Subcutaneous adipose tissue (tissue), 4 donors: Measurements from ENCODE around the gene EEFSEC. TPM values are rescaled to one million over a fixed set of nuclear protein-coding genes. Genes with fewer than 3 reads are reported as not detected.

Experiments used
- total RNA-seq, 4 donors: library from RNA; depleted of rRNA; stranded (reverse); fragments of >200 nt; gene quantifications; one replicate each; pipeline ENCODE4 v1.1.0, GENCODE V29; 2016
- TF ChIP-seq, protein P1 (sequence below): fragments of 450-650 bp; IDR thresholded peaks from one replicate; pipeline ENCODE4 v1.5.1; 2016; ENCODE audit warnings: low read depth, mild to moderate bottlenecking, control low read depth, antibody characterized with exemption, moderate library complexity

EEFSEC gene
- total RNA-seq, 4 donors from 2014 or later, result 13.7 to 26.9 (median 17.4) TPM

DNA sequence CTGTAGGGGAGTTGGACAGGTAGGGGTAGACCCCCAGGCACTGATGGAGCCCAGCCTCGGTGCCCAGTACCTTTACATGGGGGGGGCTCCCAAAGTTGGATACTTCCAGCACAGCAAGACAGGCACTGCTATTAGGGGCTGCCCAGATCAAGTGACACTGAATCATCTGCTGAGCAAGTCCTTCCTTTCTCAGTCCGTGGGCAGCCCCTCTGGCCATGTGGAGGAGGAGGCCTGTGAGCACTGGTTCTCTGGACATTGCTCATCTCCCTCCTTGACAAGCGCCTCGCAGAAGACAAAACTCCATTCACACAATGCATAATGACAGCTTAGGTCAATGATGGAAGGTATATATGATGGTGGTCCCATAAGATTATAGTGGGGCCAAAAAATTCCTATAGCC lies 35.7 kb downstream of the EEFSEC start:
- TF ChIP-seq, protein P1, sequence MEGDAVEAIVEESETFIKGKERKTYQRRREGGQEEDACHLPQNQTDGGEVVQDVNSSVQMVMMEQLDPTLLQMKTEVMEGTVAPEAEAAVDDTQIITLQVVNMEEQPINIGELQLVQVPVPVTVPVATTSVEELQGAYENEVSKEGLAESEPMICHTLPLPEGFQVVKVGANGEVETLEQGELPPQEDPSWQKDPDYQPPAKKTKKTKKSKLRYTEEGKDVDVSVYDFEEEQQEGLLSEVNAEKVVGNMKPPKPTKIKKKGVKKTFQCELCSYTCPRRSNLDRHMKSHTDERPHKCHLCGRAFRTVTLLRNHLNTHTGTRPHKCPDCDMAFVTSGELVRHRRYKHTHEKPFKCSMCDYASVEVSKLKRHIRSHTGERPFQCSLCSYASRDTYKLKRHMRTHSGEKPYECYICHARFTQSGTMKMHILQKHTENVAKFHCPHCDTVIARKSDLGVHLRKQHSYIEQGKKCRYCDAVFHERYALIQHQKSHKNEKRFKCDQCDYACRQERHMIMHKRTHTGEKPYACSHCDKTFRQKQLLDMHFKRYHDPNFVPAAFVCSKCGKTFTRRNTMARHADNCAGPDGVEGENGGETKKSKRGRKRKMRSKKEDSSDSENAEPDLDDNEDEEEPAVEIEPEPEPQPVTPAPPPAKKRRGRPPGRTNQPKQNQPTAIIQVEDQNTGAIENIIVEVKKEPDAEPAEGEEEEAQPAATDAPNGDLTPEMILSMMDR, result no peak

DNA sequence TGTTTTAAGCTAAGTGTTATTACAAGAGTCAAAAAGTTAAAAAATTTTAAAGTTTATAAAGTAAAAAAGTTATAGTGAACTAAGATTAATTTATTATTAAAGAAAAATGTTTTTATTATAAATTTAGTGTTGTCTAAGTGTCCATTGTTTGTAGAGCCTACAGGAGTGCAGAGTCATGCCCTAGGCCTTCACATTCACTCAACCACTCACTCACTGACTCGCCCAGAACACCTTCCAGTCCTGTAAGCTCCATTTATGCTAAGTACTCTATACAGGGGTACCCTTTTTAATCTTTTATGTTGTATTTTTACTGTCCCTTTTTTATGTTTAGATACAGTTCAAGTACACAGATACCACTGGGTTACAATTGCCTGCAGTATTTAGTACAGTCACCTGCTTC lies 37.2 kb downstream of the EEFSEC start:
- TF ChIP-seq, protein P1, result no peak

DNA sequence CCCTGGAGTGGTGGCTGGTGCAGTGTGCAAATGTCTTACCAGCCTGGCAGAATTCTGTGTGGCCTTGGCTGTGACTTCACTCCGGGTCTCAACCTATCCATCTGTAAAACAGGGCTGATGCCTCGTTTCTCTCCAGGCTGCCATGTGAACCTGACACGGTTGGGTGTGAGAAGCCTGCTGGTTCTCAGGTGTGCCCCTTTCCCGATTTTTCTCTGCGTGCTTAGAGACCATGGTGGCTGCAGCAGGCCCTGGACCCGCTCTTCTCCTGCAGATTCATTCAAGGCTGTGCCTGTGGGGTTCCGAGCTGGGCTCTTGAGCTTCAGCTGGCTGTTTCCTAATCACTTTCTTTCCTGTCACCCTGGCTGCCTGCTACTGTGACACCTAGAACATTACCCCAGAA lies 38.9 kb downstream of the EEFSEC start:
- TF ChIP-seq, protein P1, result no peak

DNA sequence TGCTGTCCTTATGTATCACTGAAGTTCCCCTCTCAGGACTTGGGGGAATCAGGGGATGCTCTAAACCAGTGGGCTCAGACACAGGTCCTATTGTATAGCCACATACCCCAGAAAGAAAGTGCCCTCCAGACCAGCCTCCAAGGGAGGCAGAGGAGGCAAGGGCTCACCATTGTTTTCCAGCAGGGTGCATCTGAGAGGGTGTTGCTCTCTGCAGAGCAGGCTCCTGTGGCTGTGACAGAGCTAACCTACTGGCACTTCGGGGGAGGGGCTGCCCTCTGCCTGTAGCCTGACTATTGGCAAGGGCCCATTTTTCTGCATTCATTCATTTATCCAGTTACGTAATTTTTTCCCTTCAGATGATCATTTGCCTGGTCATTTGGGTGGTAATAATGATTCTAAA lies 39.9 kb downstream of the EEFSEC start:
- TF ChIP-seq, protein P1, result no peak

DNA sequence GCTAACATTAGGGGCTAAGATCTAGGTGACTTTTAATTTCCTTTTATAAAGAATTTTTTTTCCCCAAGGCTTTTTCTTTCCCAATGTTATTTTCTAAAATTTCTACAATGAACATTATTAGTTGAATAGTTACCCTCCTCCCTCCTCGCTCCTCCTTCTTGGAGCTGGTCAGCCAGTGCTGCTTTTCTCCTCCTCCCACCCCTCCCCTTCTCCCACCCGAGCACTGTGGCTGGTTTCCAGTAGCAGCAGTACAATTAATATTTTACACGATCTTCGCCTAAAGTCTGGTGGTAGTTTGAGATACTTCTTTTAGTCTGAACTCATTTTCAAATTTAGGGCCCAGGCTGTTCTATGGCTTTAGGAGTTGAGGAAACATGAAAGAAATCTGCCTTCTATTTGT lies 41.6 kb downstream of the EEFSEC start:
- TF ChIP-seq, protein P1, result no peak

DNA sequence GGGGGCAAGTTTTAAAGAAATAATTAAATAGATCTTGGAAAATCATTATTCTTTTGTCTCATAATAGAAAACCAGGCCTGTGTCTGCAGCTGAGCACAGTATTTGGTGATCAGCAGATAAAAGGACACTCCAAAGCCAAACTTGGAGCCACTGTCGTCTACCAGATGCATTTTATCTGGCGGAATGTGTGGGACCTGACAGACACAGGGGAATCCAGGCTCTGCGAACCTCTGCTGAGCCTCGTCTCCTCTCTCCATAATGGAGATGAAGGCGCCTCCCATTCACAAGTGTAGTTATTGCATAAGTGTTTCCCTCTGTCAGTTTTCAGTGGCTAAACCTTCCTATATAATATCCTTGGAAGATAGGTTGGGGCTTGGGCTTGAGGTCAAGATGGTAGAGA lies 42.1 kb downstream of the EEFSEC start:
- TF ChIP-seq, protein P1, result no peak

DNA sequence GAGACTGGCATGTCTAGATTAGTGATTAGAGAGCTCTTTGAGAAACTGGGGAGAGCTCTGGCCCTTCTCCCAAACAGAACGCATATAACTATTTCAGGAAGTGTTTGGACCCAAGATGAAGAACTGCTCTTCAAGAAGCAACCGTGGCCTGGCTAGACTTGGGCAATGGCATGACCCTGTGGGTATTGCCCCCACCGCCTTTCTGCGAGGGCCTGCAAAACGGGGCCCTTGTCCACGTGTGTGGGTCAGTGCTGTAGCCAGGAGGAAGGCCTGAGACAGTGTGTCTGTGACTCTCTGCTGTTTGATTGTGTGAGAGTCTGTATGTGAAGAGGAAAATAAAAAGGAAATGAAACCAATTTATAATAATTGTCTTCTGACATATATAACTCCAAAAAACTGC lies 42.5 kb downstream of the EEFSEC start:
- TF ChIP-seq, protein P1, result no peak
